DOHH2 (cell line): ENCODE data around the gene ATG2B.

Experiments
- H3F3A ChIP-seq: fragments of 200-600 bp; sonication (generic), shearing (Covaris generic); 2 replicates; pipeline ENCODE4 v1.6.0; 2016; ENCODE audit warnings: antibody characterized with exemption, mild to moderate bottlenecking; ENCODE audit not compliant: control insufficient read depth, insufficient read depth
- H3K27ac ChIP-seq: fragments of 200-600 bp; sonication (generic); 2 replicates; pipeline ENCODE4 v1.5.1; 2014; ENCODE audit warnings: low read depth, mild to moderate bottlenecking, low read length, moderate library complexity
- H3K27me3 ChIP-seq: fragments of 200-600 bp; sonication (generic); 2 replicates; pipeline ENCODE4 v1.6.1; 2014; ENCODE audit warnings: mild to moderate bottlenecking, low read length, mixed read lengths; ENCODE audit not compliant: control insufficient read depth
- H3K36me3 ChIP-seq: fragments of 200-600 bp; sonication (generic); 2 replicates; pipeline ENCODE4 v1.6.1; 2014; ENCODE audit warnings: mild to moderate bottlenecking, low read length, moderate library complexity, mixed read lengths; ENCODE audit not compliant: control insufficient read depth
- H3K4me1 ChIP-seq: fragments of 200-600 bp; sonication (generic); 2 replicates; pipeline ENCODE4 v1.6.1; 2014; ENCODE audit warnings: mild to moderate bottlenecking, low read length, mixed read lengths; ENCODE audit not compliant: control insufficient read depth
- H3K4me2 ChIP-seq: fragments of 200-600 bp; sonication (generic); 2 replicates; pipeline ENCODE4 v1.6.0; 2014; ENCODE audit warnings: mild to moderate bottlenecking, low read length, moderate library complexity
- H3K4me3 ChIP-seq: fragments of 200-600 bp; sonication (generic); 2 replicates; pipeline ENCODE4 v1.5.1; 2014; ENCODE audit warnings: mild to moderate bottlenecking, low read length, mixed read lengths
- H3K79me2 ChIP-seq: fragments of 200-600 bp; sonication (generic); 2 replicates; pipeline ENCODE4 v1.6.1; 2014; ENCODE audit warnings: mild to moderate bottlenecking, low read length, mixed read lengths; ENCODE audit not compliant: control insufficient read depth
- H3K9me2 ChIP-seq: fragments of 200-600 bp; sonication (generic); replicated peaks from 2 replicates; pipeline ENCODE4 v1.6.1; 2014; ENCODE audit warnings: mild to moderate bottlenecking, low read length, mixed read lengths; ENCODE audit not compliant: control insufficient read depth
- H3K9me3 ChIP-seq: fragments of 200-600 bp; sonication (generic); 2 replicates; pipeline ENCODE4 v1.6.1; 2014; ENCODE audit warnings: antibody characterized with exemption, low read length, mixed read lengths; ENCODE audit not compliant: control insufficient read depth, insufficient read depth
- H4K20me1 ChIP-seq: fragments of 200-600 bp; sonication (generic); 2 replicates; pipeline ENCODE4 v1.6.0; 2014; ENCODE audit warnings: low read depth, mild to moderate bottlenecking, antibody characterized with exemption, low read length, moderate library complexity; ENCODE audit not compliant: control insufficient read depth, insufficient read depth
- CTCF ChIP-seq: fragments of 200-600 bp; sonication (generic); IDR thresholded peaks from one replicate; pipeline ENCODE4 v1.5.1; 2014; ENCODE audit warnings: antibody characterized with exemption, mild to moderate bottlenecking, low read depth, low read length; ENCODE audit not compliant: poor library complexity, severe bottlenecking
- EZH2phosphoT487 ChIP-seq: fragments of 200-600 bp; sonication (generic); IDR thresholded peaks from 2 replicates; pipeline ENCODE4 v1.6.1; 2017; ENCODE audit warnings: borderline replicate concordance, mild to moderate bottlenecking, antibody characterized with exemption, low read length, moderate library complexity, mixed read lengths

Gene ATG2B

DNA sequence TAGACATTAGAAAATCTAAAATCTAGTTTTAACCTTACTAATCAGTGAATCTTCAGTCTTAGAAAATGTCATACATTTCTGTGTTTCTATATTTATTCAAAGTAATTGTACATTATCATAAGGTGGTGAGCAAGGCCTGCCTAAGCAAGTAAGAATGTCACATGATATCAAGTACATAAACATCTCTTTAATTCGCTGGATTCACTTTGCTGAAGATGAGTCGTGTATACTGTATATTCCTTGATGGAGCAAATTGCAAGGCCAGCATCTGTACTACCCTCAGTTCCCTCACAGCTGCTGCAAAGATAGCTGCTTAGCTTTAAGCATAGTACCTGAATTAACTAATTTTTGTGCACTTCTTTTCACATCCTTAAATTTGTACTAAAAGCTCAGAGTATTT lies 20.3 kb upstream of the ATG2B start:
- no peaks in the 10 kb centered on the region for H3K9me2 ChIP-seq
- no peaks in the 10 kb centered on the region for H3K27me3 ChIP-seq
- peaks cover 23% of the 10 kb centered on the region for H3K36me3 ChIP-seq
- no peak overlapping the region for H3K4me3 ChIP-seq
- TF ChIP-seq CTCF (no peak), EZH2phosphoT487 (no peak)
- H3K4me2 ChIP-seq: no peak overlapping the region
- H3K9me3 ChIP-seq: no peaks in the 10 kb centered on the region
- no peaks in the 10 kb centered on the region for H3K79me2 ChIP-seq
- H3K27ac ChIP-seq: no peak overlapping the region
- no peaks in the 10 kb centered on the region for H3F3A ChIP-seq
- H4K20me1 ChIP-seq: no peaks in the 10 kb centered on the region
- peaks cover 5% of the 10 kb centered on the region for H3K4me1 ChIP-seq

GRCh38 chr14:96380735-96381134 lies 17.6 kb upstream of the ATG2B start:
- H3K4me1 ChIP-seq: peaks cover 5% of the 10 kb centered on the region
- no peak overlapping the region for H3K4me2 ChIP-seq

DNA sequence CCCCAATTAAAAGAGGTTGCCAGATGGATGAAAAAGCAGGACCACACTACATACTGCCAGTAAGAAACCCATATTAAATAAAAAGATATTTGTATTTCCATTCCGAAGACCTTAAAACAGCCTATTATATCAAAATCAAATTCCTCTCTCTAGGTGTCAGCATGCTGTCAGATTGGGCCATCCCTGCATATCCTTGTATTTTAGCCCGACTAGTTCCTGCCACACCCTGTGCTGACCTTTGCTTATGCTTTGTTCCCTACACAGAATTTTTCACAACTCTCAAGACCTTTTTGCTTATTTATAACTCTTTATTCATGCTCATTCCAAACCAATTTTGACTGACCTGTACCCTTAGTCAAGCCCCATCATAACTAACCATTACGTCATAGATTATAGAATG lies 13.0 kb upstream of the ATG2B start:
- Histone ChIP-seq H3K9me2 (no peaks in the 10 kb centered on the region), H3K9me3 (no peaks in the 10 kb centered on the region), H3K4me3 (no peak overlapping the region), H3K79me2 (peaks cover 10% of the 10 kb centered on the region), H3K4me2 (no peak overlapping the region), H3K27ac (no peak overlapping the region), H3K4me1 (peaks cover 5% of the 10 kb centered on the region), H3K36me3 (no peaks in the 10 kb centered on the region), H3F3A (no peaks in the 10 kb centered on the region), H4K20me1 (no peaks in the 10 kb centered on the region), H3K27me3 (no peaks in the 10 kb centered on the region)
- TF ChIP-seq EZH2phosphoT487: no peak
- TF ChIP-seq CTCF: no peak

More at GRCh38 chr14:96380735-96381134, 17.6 kb upstream of the ATG2B start:
- no peak overlapping the region for H3K27ac ChIP-seq
- no peaks in the 10 kb centered on the region for H3K79me2 ChIP-seq
- no peaks in the 10 kb centered on the region for H4K20me1 ChIP-seq
- peaks cover 18% of the 10 kb centered on the region for H3K36me3 ChIP-seq
- H3K9me3 ChIP-seq: no peaks in the 10 kb centered on the region
- no peaks in the 10 kb centered on the region for H3K9me2 ChIP-seq
- no peaks in the 10 kb centered on the region for H3F3A ChIP-seq
- no peaks in the 10 kb centered on the region for H3K27me3 ChIP-seq
- H3K4me3 ChIP-seq: no peak overlapping the region
- TF ChIP-seq EZH2phosphoT487 (no peak), CTCF (no peak)

DNA sequence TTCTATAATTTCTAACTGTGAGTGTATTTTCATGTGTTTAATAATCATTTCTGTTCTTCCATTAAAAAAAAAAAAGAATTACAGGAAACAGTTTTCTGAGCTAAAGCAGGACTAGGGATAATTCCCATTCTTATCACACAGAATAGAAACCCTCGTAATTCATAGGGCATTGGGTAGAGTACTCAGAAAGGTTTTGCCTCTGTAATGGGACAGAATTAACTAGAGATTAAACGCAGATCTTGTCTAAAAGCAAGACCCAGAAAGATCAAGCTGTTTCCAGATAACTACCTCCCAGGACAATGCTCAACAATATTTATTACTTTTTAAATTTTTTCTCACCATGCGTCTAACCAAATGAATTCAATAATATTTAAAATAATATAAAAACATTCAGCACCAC lies 10.4 kb upstream of the ATG2B start:
- Histone ChIP-seq H3K9me2 (no peaks in the 10 kb centered on the region), H3K27ac (no peak overlapping the region)

More for the DNA sequence above, 10.4 kb upstream of the ATG2B start:
- H3K9me3 ChIP-seq: no peaks in the 10 kb centered on the region
- no peak overlapping the region for H3K4me2 ChIP-seq
- H3K79me2 ChIP-seq: peaks cover 31% of the 10 kb centered on the region
- TF ChIP-seq CTCF (no peak), EZH2phosphoT487 (no peak)
- peaks cover 5% of the 10 kb centered on the region; the same call in 1 of the 2 replicates for H4K20me1 ChIP-seq
- H3F3A ChIP-seq: no peaks in the 10 kb centered on the region
- no peaks in the 10 kb centered on the region for H3K4me1 ChIP-seq
- no peaks in the 10 kb centered on the region for H3K27me3 ChIP-seq
- H3K36me3 ChIP-seq: no peaks in the 10 kb centered on the region
- H3K4me3 ChIP-seq: no peak overlapping the region
